ENCODE measurements around the gene AK5.

DNA sequence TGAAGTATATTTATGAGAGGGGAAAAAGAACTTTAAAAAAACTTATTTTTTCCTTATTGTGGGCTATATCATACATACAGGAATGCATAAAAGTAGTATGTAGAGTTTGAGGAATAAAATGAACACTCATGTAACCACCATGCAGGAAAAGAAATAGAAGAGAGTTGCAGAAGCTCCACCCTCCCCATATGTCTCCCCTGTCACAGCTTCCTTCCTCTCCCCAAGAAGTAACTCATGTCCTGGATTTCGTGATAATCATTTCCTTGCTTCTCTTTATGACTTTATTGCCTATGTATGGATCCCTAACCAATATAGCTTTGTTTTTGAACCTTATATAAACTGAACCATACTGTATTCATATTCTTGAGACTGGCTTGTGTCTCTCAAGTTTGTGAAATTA is 274.2 kb downstream of the AK5 start:
- no peak for TF ChIP-seq POLR2AphosphoS5 (IDR thresholded peaks at IDR 0.05)
- TF ChIP-seq CTCF (IDR thresholded peaks at IDR 0.05) = no peak
- no peak for TF ChIP-seq POLR2A (IDR thresholded peaks at IDR 0.05)
- TF ChIP-seq EP300 (IDR thresholded peaks at IDR 0.05) = no peak
